PC-9 (cell line): ENCODE data around the gene CAPZB.

ENCODE experiments used
- CTCF ChIP-seq: fragments of 200-600 bp; sonication (generic); conservative IDR thresholded peaks from 2 replicates; pipeline ENCODE4 v1.6.1; 2017; ENCODE audit warnings: mixed run types, antibody characterized with exemption, mild to moderate bottlenecking, moderate library complexity
- EZH2 ChIP-seq: fragments of 200-600 bp; sonication (generic); IDR thresholded peaks from 2 replicates; pipeline ENCODE4 v1.8.0; 2017; ENCODE audit warnings: antibody characterized with exemption, low read depth

- no peak for TF ChIP-seq CTCF
- no peak for TF ChIP-seq EZH2
These were observed 83.8 kb downstream of the CAPZB start for GRCh38 chr1:19401535-19401889.
